SK-N-SH (cell line): ENCODE results near the gene FLYWCH1. TPM values are rescaled to one million over a fixed set of nuclear protein-coding genes. Genes with fewer than 3 reads are reported as not detected.
A peak's percentile ranks its signal among the peaks of the same experiment; 100 is the strongest.

Experiments
- CHD2 ChIP-seq: fragments of 150-350 bp; IDR thresholded peaks from 2 replicates; pipeline ENCODE4 v1.6.1; 2018; ENCODE audit warnings: low read length; ENCODE audit not compliant: partially characterized antibody
- EZH2phosphoT487 ChIP-seq: fragments of 200-600 bp; sonication (generic); IDR thresholded peaks from 2 replicates; pipeline ENCODE4 v1.6.1; 2017; ENCODE audit warnings: low read depth, mixed run types, mild to moderate bottlenecking, antibody characterized with exemption, moderate library complexity, borderline replicate concordance
- FOXJ3 ChIP-seq: sonication (generic); formaldehyde crosslinking; IDR thresholded peaks from 2 replicates; pipeline ENCODE4 v1.5.1; 2020; ENCODE audit warnings: mild to moderate bottlenecking, missing genetic modification reagents
- GATA2 ChIP-seq: sonication (generic); formaldehyde crosslinking; IDR thresholded peaks from 2 replicates; pipeline ENCODE4 v1.5.0; 2020; ENCODE audit warnings: mild to moderate bottlenecking, missing genetic modification reagents
- IRF3 ChIP-seq: fragments of 150-350 bp; IDR thresholded peaks from 2 replicates; pipeline ENCODE4 v1.6.1; 2016; ENCODE audit warnings: mild to moderate bottlenecking, low read depth, low read length
- JUND ChIP-seq: IDR thresholded peaks from 2 replicates; pipeline ENCODE4 v1.4.0; 2012
- MAX ChIP-seq: IDR thresholded peaks from 2 replicates; pipeline ENCODE4 v1.4.0; 2012; ENCODE audit warnings: low read depth
- MEF2A ChIP-seq: IDR thresholded peaks from 2 replicates; pipeline ENCODE4 v1.4.0; 2012; ENCODE audit warnings: low read depth, borderline replicate concordance
- NRF1 ChIP-seq: IDR thresholded peaks from 2 replicates; pipeline ENCODE4 v1.6.1; 2012; ENCODE audit warnings: low read depth, mild to moderate bottlenecking, low read length
- POLR2AphosphoS5 ChIP-seq: IDR thresholded peaks from 2 replicates; pipeline ENCODE4 v1.6.1; 2012; ENCODE audit warnings: low read depth, low read length
- RCOR1 ChIP-seq: fragments of 150-350 bp; IDR thresholded peaks from 2 replicates; pipeline ENCODE4 v1.6.1; 2017; ENCODE audit warnings: antibody characterized with exemption, low read length
- SIN3A ChIP-seq: IDR thresholded peaks from 2 replicates; pipeline ENCODE4 v1.6.1; 2012; ENCODE audit warnings: low read depth, mild to moderate bottlenecking, low read length, moderate library complexity, borderline replicate concordance
- SMC3 ChIP-seq: IDR thresholded peaks from 2 replicates; pipeline ENCODE4 v1.6.1; 2012; ENCODE audit warnings: low read depth, low read length, improper control_type of control experiment
- TAF1 ChIP-seq: IDR thresholded peaks from 2 replicates; pipeline ENCODE4 v1.6.1; 2012; ENCODE audit warnings: low read depth, mild to moderate bottlenecking, low read length, moderate library complexity, borderline replicate concordance
- TCF12 ChIP-seq: IDR thresholded peaks from 2 replicates; pipeline ENCODE4 v1.4.0; 2012
- TEAD4 ChIP-seq: IDR thresholded peaks from 2 replicates; pipeline ENCODE4 v1.4.0; 2012; ENCODE audit warnings: mild to moderate bottlenecking, borderline replicate concordance; ENCODE audit not compliant: insufficient read depth
- polyA plus RNA-seq, 3 experiments: library from polyadenylated mRNA; depleted of rRNA; stranded (reverse); fragments of >200 nt; gene quantifications; 2 replicates each; pipeline ENCODE4 v1.2.3, GENCODE V29; 2012
- TF ChIP-seq, protein P1 (sequence below): fragments of 150-350 bp; IDR thresholded peaks from 2 replicates; pipeline ENCODE4 v1.6.1; 2017; ENCODE audit warnings: antibody characterized with exemption, low read length, low read depth, borderline replicate concordance
- TF ChIP-seq, protein P2 (sequence below): IDR thresholded peaks from 2 replicates; pipeline ENCODE4; 2012
- TF ChIP-seq, protein P3 (sequence below): IDR thresholded peaks from 2 replicates; pipeline ENCODE4 v1.4.0; 2012; ENCODE audit warnings: low read depth, borderline replicate concordance
- TF ChIP-seq, protein P4 (sequence below): fragments of 200-600 bp; sonication (generic); IDR thresholded peaks from 2 replicates; pipeline ENCODE4 v1.6.1; 2017; ENCODE audit warnings: antibody characterized with exemption, mild to moderate bottlenecking, moderate library complexity

The FLYWCH1 gene
- polyA plus RNA-seq, 1 of the 3 experiments (the other 2 are of a cell fraction): 30.1 TPM

GRCh38 chr16:2980227-2981176 lies 68.8 kb downstream of the FLYWCH1 start, which contains the start of gene PKMYT1 (continued):
- TF ChIP-seq TEAD4: no peak
- peak; percentile 77; the same call in 1 of the 2 replicates for TF ChIP-seq SIN3A
- no peak for TF ChIP-seq FOXJ3 (CRISPR knock-in tag)
- TF ChIP-seq, protein P1, sequence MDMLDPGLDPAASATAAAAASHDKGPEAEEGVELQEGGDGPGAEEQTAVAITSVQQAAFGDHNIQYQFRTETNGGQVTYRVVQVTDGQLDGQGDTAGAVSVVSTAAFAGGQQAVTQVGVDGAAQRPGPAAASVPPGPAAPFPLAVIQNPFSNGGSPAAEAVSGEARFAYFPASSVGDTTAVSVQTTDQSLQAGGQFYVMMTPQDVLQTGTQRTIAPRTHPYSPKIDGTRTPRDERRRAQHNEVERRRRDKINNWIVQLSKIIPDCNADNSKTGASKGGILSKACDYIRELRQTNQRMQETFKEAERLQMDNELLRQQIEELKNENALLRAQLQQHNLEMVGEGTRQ: no peak
- TF ChIP-seq SMC3: no peak
- TF ChIP-seq NRF1: peak; percentile 92
- peak; percentile 92 for TF ChIP-seq POLR2AphosphoS5
- TF ChIP-seq, protein P2, sequence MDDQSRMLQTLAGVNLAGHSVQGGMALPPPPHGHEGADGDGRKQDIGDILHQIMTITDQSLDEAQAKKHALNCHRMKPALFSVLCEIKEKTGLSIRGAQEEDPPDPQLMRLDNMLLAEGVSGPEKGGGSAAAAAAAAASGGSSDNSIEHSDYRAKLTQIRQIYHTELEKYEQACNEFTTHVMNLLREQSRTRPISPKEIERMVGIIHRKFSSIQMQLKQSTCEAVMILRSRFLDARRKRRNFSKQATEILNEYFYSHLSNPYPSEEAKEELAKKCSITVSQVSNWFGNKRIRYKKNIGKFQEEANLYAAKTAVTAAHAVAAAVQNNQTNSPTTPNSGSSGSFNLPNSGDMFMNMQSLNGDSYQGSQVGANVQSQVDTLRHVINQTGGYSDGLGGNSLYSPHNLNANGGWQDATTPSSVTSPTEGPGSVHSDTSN: no peak
- no peak for TF ChIP-seq GATA2 (CRISPR knock-in tag)
- no peak for TF ChIP-seq MEF2A
- no peak for TF ChIP-seq IRF3
- TF ChIP-seq CHD2: no peak
- TF ChIP-seq JUND: no peak
- TF ChIP-seq, protein P3, sequence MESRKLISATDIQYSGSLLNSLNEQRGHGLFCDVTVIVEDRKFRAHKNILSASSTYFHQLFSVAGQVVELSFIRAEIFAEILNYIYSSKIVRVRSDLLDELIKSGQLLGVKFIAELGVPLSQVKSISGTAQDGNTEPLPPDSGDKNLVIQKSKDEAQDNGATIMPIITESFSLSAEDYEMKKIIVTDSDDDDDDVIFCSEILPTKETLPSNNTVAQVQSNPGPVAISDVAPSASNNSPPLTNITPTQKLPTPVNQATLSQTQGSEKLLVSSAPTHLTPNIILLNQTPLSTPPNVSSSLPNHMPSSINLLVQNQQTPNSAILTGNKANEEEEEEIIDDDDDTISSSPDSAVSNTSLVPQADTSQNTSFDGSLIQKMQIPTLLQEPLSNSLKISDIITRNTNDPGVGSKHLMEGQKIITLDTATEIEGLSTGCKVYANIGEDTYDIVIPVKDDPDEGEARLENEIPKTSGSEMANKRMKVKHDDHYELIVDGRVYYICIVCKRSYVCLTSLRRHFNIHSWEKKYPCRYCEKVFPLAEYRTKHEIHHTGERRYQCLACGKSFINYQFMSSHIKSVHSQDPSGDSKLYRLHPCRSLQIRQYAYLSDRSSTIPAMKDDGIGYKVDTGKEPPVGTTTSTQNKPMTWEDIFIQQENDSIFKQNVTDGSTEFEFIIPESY: no peak
- peak; percentile 41; the same call in 1 of the 2 replicates for TF ChIP-seq TAF1
- TF ChIP-seq, protein P4, sequence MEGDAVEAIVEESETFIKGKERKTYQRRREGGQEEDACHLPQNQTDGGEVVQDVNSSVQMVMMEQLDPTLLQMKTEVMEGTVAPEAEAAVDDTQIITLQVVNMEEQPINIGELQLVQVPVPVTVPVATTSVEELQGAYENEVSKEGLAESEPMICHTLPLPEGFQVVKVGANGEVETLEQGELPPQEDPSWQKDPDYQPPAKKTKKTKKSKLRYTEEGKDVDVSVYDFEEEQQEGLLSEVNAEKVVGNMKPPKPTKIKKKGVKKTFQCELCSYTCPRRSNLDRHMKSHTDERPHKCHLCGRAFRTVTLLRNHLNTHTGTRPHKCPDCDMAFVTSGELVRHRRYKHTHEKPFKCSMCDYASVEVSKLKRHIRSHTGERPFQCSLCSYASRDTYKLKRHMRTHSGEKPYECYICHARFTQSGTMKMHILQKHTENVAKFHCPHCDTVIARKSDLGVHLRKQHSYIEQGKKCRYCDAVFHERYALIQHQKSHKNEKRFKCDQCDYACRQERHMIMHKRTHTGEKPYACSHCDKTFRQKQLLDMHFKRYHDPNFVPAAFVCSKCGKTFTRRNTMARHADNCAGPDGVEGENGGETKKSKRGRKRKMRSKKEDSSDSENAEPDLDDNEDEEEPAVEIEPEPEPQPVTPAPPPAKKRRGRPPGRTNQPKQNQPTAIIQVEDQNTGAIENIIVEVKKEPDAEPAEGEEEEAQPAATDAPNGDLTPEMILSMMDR: no peak
- TF ChIP-seq MAX: peak; percentile 21; the same call in 1 of the 2 replicates
- no peak for TF ChIP-seq RCOR1
- TF ChIP-seq TCF12: no peak
- TF ChIP-seq EZH2phosphoT487: no peak
- TF ChIP-seq, all 33 proteins: peak for 7
